H9 (cell line): Measurements from ENCODE around the gene ZNF688. TPM values are rescaled to one million over a fixed set of nuclear protein-coding genes. Genes with fewer than 3 reads are reported as not detected.
"Not testable (repeated sequence)": the region's sequence is repeated elsewhere in the genome, so short reads cannot be mapped to it uniquely, and the experiment has no call there.

ENCODE experiments used
- DNase-seq: peaks from one replicate; pipeline ENCODE4 v3.0.0-alpha.2; 2017
- H2AFZ ChIP-seq: one replicate; pipeline ENCODE4 v1.6.1; 2013; ENCODE audit warnings: mild to moderate bottlenecking, low read length, control low read depth, moderate library complexity
- H2AK5ac ChIP-seq: 2 replicates; pipeline ENCODE4 v1.6.1; 2013; ENCODE audit warnings: low read length, control low read depth, mixed read lengths; ENCODE audit not compliant: insufficient read length
- H2BK120ac ChIP-seq: one replicate; pipeline ENCODE4 v1.6.1; 2013; ENCODE audit warnings: low read depth, mild to moderate bottlenecking, low read length, control low read depth, inconsistent platforms; ENCODE audit not compliant: poor library complexity, severe bottlenecking
- H2BK12ac ChIP-seq: 2 replicates; pipeline ENCODE4 v1.6.1; 2013; ENCODE audit warnings: low read length, control low read depth, mixed read lengths, low read depth; ENCODE audit not compliant: insufficient read length
- H2BK15ac ChIP-seq: 2 replicates; pipeline ENCODE4 v1.6.1; 2013; ENCODE audit warnings: low read depth, low read length, control low read depth
- H2BK20ac ChIP-seq: one replicate; pipeline ENCODE4 v1.6.1; 2013; ENCODE audit warnings: low read depth, mild to moderate bottlenecking, low read length, control low read depth, inconsistent platforms; ENCODE audit not compliant: poor library complexity, severe bottlenecking
- H2BK5ac ChIP-seq: 2 replicates; pipeline ENCODE4 v1.6.1; 2013; ENCODE audit warnings: low read length, control low read depth, mixed read lengths; ENCODE audit not compliant: insufficient read length
- H3K14ac ChIP-seq: 2 replicates; pipeline ENCODE4 v1.6.1; 2013; ENCODE audit warnings: low read length, control low read depth; ENCODE audit not compliant: insufficient read depth
- H3K18ac ChIP-seq: 2 replicates; pipeline ENCODE4 v1.6.1; 2013; ENCODE audit warnings: low read depth, mild to moderate bottlenecking, mixed read lengths, low read length, control low read depth; ENCODE audit not compliant: insufficient read length
- H3K23ac ChIP-seq: 2 replicates; pipeline ENCODE4 v1.6.1; 2013; ENCODE audit warnings: low read length, control low read depth, mixed read lengths, low read depth; ENCODE audit not compliant: insufficient read length
- H3K23me2 ChIP-seq: 2 replicates; pipeline ENCODE4 v1.6.1; 2013; ENCODE audit warnings: low read depth, mild to moderate bottlenecking, mixed read lengths, low read length, control low read depth; ENCODE audit not compliant: insufficient read length, poor library complexity, severe bottlenecking
- H3K27ac ChIP-seq: 2 replicates; pipeline ENCODE4 v1.5.1; 2013; ENCODE audit warnings: low read length, control low read depth, mixed read lengths, low read depth; ENCODE audit not compliant: insufficient read length
- H3K27me3 ChIP-seq: 2 replicates; pipeline ENCODE4 v1.6.1; 2013; ENCODE audit warnings: low read length, control low read depth, inconsistent platforms; ENCODE audit not compliant: insufficient read depth
- H3K4ac ChIP-seq: 2 replicates; pipeline ENCODE4 v1.6.1; 2013; ENCODE audit warnings: low read depth, mild to moderate bottlenecking, control low read depth, inconsistent platforms, low read length, moderate library complexity
- H3K4me1 ChIP-seq: 2 replicates; pipeline ENCODE4 v1.6.1; 2013; ENCODE audit warnings: low read length, control low read depth, inconsistent platforms; ENCODE audit not compliant: insufficient read depth
- H3K4me2 ChIP-seq: 2 replicates; pipeline ENCODE4 v1.6.1; 2013; ENCODE audit warnings: low read length, control low read depth, mixed read lengths; ENCODE audit not compliant: insufficient read length, insufficient read depth
- H3K56ac ChIP-seq: 2 replicates; pipeline ENCODE4 v1.6.1; 2013; ENCODE audit warnings: low read depth, mild to moderate bottlenecking, mixed read lengths, low read length, control low read depth; ENCODE audit not compliant: insufficient read length
- H3K79me1 ChIP-seq: 2 replicates; pipeline ENCODE4 v1.6.1; 2013; ENCODE audit warnings: low read depth, mild to moderate bottlenecking, moderate library complexity, low read length, control low read depth, inconsistent platforms; ENCODE audit not compliant: insufficient read depth, poor library complexity, severe bottlenecking
- H3K79me2 ChIP-seq: 2 replicates; pipeline ENCODE4 v1.6.1; 2013; ENCODE audit warnings: low read length, control low read depth, inconsistent platforms; ENCODE audit not compliant: insufficient read depth
- H3K9ac ChIP-seq: 2 replicates; pipeline ENCODE4 v1.6.1; 2013; ENCODE audit warnings: low read length, control low read depth, mixed read lengths; ENCODE audit not compliant: insufficient read length; ENCODE audit errors: extremely low read depth
- H3K9me3 ChIP-seq: one replicate; pipeline ENCODE4 v1.6.1; 2013; ENCODE audit warnings: low read depth, low read length, inconsistent platforms; ENCODE audit not compliant: control insufficient read depth
- H3T11ph ChIP-seq: one replicate; pipeline ENCODE4 v1.6.1; 2013; ENCODE audit warnings: mild to moderate bottlenecking, low read length, control low read depth, inconsistent platforms
- H4K20me1 ChIP-seq: one replicate; pipeline ENCODE4 v1.6.1; 2013; ENCODE audit not compliant: control insufficient read depth, insufficient read length, insufficient read depth
- H4K5ac ChIP-seq: 2 replicates; pipeline ENCODE4 v1.6.1; 2013; ENCODE audit warnings: low read depth, mild to moderate bottlenecking, mixed read lengths, low read length, control low read depth; ENCODE audit not compliant: insufficient read length
- H4K8ac ChIP-seq: replicated peaks from 2 replicates; pipeline ENCODE4 v1.6.1; 2013; ENCODE audit warnings: low read length, control low read depth, mixed read lengths, low read depth; ENCODE audit not compliant: insufficient read length
- H4K91ac ChIP-seq: 2 replicates; pipeline ENCODE4 v1.6.1; 2013; ENCODE audit warnings: low read depth, mild to moderate bottlenecking, moderate library complexity, mixed read lengths, low read length, control low read depth; ENCODE audit not compliant: insufficient read length
- H3K27ac Mint-ChIP-seq, 3 experiments: 2 replicates in 2 of 3; 3 replicates in 1 of 3; pipeline ENCODE4 v1.8.0; 2020 to 2021; ENCODE audit warnings: mixed read lengths in 3 of 3, mild to moderate bottlenecking in 1 of 3, moderate library complexity in 1 of 3
- H3K27me3 Mint-ChIP-seq: 2 replicates; pipeline ENCODE4 v1.8.0; 2021; ENCODE audit warnings: low read depth, mild to moderate bottlenecking, moderate library complexity, mixed read lengths
- H3K36me3 Mint-ChIP-seq, 3 experiments: 2 replicates in 2 of 3; 3 replicates in 1 of 3; pipeline ENCODE4 v1.8.0; 2020 to 2021; ENCODE audit warnings: low read depth in 3 of 3, mixed read lengths in 3 of 3; ENCODE audit not compliant: insufficient read depth in 1 of 3
- H3K4me1 Mint-ChIP-seq, 2 experiments: 2 replicates each; pipeline ENCODE4 v1.8.0; 2020; ENCODE audit warnings: mixed read lengths in 2 of 2
- H3K4me3 Mint-ChIP-seq, 2 experiments: 2 replicates in 1 of 2; 3 replicates in 1 of 2; pipeline ENCODE4 v1.8.0; 2020 to 2021; ENCODE audit warnings: mild to moderate bottlenecking in 2 of 2, mixed read lengths in 2 of 2, moderate library complexity in 1 of 2
- H3K9me3 Mint-ChIP-seq, 2 experiments: 2 replicates in 1 of 2; 3 replicates in 1 of 2; pipeline ENCODE4 v1.8.0; 2020; ENCODE audit warnings: mild to moderate bottlenecking in 2 of 2, mixed read lengths in 2 of 2, moderate library complexity in 1 of 2
- WGBS: extraction: QIAGEN DNeasy Blood & Tissue Kit; methylation state at CpG from one replicate; pipeline ENCODE4 v1.1.7; 2013; ENCODE audit warnings: missing lambda C conversion rate, low lambda C conversion rate, mixed read lengths; ENCODE audit not compliant: insufficient read length; ENCODE audit errors: extremely low coverage; 5-methylcytosine and 5-hydroxymethylcytosine counted together
- total RNA-seq: library from RNA; stranded (reverse); gene quantifications from 2 replicates; pipeline ENCODE4 v1.2.1, GENCODE V29; 2021
- TF ChIP-seq, protein P1 (sequence below): fragments of 200-600 bp; sonication (generic); conservative IDR thresholded peaks from 3 replicates; pipeline ENCODE4 v1.8.0; 2021; ENCODE audit warnings: antibody characterized with exemption, mild to moderate bottlenecking

The ZNF688 gene
- total RNA-seq, 1 experiment from 2014 or later, result 4.5 TPM

DNA sequence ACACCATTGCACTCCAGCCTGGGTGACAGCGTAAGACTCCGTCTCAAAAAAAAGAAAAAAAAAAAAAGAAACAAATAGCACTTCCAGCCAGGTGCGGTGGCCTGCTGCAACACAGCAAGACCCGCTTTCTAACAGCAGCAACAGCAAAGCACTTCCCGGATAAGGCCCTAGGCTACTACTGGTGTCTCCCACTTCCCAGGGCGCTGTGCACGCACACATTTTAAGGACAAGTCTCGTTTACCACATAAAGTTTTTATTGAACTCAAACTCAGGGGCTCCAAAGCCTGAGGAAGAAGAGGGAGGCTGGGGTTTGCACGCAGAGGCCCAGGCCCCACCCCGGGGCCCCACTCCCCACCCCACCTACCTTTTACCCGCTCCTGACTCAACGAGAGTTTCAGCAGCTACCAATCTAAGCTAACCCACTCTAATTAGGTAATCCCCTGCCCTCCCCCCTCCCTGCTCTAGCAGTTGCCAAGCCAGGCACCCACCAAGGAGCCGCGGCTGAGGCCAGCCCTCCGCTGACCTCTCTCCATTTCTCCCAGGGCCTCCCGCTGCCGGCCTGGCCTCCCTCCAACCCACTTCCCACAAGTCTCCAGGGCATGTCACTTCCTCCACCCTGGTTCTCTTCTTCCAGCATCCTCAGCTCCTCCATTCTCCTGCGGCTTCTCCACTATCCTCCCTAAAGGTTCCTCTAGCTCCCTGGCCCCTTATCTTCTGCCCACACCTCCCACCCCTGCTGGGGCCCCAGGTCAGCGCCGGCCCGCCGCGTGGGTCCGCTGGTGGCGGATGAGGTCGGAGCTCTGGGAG, 47.5 kb downstream of the ZNF688 start:
- H4K20me1 ChIP-seq, result no peaks in the 10 kb centered on the region
- H2BK15ac ChIP-seq, result no peak overlapping the region
- no peak overlapping the region for H2AFZ ChIP-seq
- no peak overlapping the region for H2AK5ac ChIP-seq
- H3K56ac ChIP-seq, result no peak overlapping the region
- H2BK12ac ChIP-seq, result no peak overlapping the region
- TF ChIP-seq, protein P1, sequence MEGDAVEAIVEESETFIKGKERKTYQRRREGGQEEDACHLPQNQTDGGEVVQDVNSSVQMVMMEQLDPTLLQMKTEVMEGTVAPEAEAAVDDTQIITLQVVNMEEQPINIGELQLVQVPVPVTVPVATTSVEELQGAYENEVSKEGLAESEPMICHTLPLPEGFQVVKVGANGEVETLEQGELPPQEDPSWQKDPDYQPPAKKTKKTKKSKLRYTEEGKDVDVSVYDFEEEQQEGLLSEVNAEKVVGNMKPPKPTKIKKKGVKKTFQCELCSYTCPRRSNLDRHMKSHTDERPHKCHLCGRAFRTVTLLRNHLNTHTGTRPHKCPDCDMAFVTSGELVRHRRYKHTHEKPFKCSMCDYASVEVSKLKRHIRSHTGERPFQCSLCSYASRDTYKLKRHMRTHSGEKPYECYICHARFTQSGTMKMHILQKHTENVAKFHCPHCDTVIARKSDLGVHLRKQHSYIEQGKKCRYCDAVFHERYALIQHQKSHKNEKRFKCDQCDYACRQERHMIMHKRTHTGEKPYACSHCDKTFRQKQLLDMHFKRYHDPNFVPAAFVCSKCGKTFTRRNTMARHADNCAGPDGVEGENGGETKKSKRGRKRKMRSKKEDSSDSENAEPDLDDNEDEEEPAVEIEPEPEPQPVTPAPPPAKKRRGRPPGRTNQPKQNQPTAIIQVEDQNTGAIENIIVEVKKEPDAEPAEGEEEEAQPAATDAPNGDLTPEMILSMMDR, result no peak
- Mint-ChIP-seq H3K27me3 (no peaks in the 10 kb centered on the region), H3K27ac (no peak overlapping the region), H3K9me3 (no peaks in the 10 kb centered on the region), H3K4me3 (no peak overlapping the region), H3K36me3 (peaks cover 0 to 13% (median 9%) of the 10 kb centered on the region in 3 experiments; a peak in 5 of 7 replicates), H3K4me1 (peaks cover 14 to 16% of the 10 kb centered on the region in 2 experiments)
- no CpG with 5 or more reads among the region's 26 CpGs for WGBS
- H2BK5ac ChIP-seq, result no peak overlapping the region
- H3K4me1 ChIP-seq, result peaks cover 2% of the 10 kb centered on the region; the same call in 1 of the 2 replicates
- peaks cover 15% of the 10 kb centered on the region for H3K23me2 ChIP-seq
- H3K27ac ChIP-seq, result no peak overlapping the region
- H3K27me3 ChIP-seq, result no peaks in the 10 kb centered on the region
- H3K79me1 ChIP-seq, result no peaks in the 10 kb centered on the region
- no peak overlapping the region for H2BK120ac ChIP-seq
- H4K91ac ChIP-seq, result no peak overlapping the region
- no peak overlapping the region for H3K18ac ChIP-seq
- H3K23ac ChIP-seq, result no peak overlapping the region
- H4K5ac ChIP-seq, result no peak overlapping the region
- no peak overlapping the region for H3K14ac ChIP-seq
- no peak overlapping the region for H2BK20ac ChIP-seq
- H3K9ac ChIP-seq, result no peak overlapping the region
- H4K8ac ChIP-seq, result no peak overlapping the region
- H3K4me2 ChIP-seq, result no peak overlapping the region
- no peaks in the 10 kb centered on the region for H3K79me2 ChIP-seq
- no peak for DNase-seq
- no peak overlapping the region for H3T11ph ChIP-seq
- H3K9me3 ChIP-seq, result no peaks in the 10 kb centered on the region
- no peak overlapping the region for H3K4ac ChIP-seq

DNA sequence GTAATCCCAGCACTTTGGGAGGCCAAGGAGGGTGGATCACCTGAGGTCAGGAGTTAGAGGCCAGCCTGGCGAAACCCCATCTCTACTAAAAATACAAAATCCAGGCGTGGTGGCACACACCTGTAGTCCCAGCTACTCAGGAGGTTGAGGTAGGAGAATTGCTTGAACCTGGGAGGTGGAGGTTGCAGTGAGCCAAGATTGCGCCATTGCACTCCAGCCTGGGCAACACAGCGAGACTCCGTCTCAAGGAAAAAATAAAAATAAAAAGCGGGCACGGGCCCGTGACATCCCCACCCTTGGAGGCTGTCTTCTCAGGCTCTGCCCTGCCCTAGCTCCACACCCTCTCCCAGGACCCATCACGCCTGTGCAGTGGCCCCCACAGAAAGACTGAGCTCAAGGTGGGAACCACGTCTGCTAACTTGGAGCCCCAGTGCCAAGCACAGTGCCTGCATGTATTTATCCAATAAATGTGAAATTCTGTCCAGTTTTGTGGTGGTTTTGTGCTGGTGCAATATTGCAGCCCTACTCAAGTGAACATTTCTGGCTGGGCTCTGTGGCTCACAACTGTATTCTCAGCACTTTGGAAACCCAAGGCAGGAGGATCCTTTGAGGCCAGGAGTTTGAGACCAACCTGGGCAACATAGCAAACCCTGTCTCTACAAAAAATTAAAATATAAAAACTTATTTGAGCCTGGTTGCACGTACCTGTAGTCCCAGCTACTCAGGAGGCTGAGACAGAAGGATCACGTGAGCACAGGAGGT, 48.6 kb downstream of the ZNF688 start:
- H4K91ac ChIP-seq, H2BK15ac ChIP-seq, H3K14ac ChIP-seq, H3K18ac ChIP-seq, H3K4me1 Mint-ChIP-seq, H3K4me3 Mint-ChIP-seq, H2AFZ ChIP-seq, H3K27me3 ChIP-seq, H3K27ac ChIP-seq, H3K4me1 ChIP-seq, H3K27me3 Mint-ChIP-seq, H3K56ac ChIP-seq, H3K79me2 ChIP-seq, DNase-seq, H2BK5ac ChIP-seq, H3K23ac ChIP-seq, H2BK20ac ChIP-seq, H3K27ac Mint-ChIP-seq, H3K9me3 ChIP-seq, H3K9me3 Mint-ChIP-seq, H3K4ac ChIP-seq, H4K20me1 ChIP-seq, H4K5ac ChIP-seq, H2BK120ac ChIP-seq, H2BK12ac ChIP-seq, H3K79me1 ChIP-seq, H3K9ac ChIP-seq, H3T11ph ChIP-seq, H4K8ac ChIP-seq, H3K4me2 ChIP-seq, H2AK5ac ChIP-seq: not testable (repeated sequence)
- WGBS, result no CpG with 5 or more reads among the region's 12 CpGs
- peaks cover 15% of the 10 kb centered on the region for H3K23me2 ChIP-seq
- peaks cover 0 to 13% (median 9%) of the 10 kb centered on the region in 3 experiments; a peak in 5 of 7 replicates for H3K36me3 Mint-ChIP-seq
